Breast epithelium (tissue), 4 donors: Measurements from ENCODE around the gene C2CD3. TPM values are rescaled to one million over a fixed set of nuclear protein-coding genes. Genes with fewer than 3 reads are reported as not detected.

Source experiments
- DNase-seq, 2 donors: peaks; one replicate each; pipeline ENCODE4 v3.0.0-alpha.2; 2019; ENCODE audit warnings: low spot score in 2 of 2
- H3K27ac ChIP-seq, 2 donors: fragments of 200-600 bp; sonication (generic) in 1 of 2; one replicate each; pipeline ENCODE4 v1.5.1; 2016 to 2019; ENCODE audit warnings: mild to moderate bottlenecking in 1 of 2
- H3K27me3 ChIP-seq, 2 donors: fragments of 200-600 bp; sonication (generic) in 1 of 2; one replicate each; pipeline versions ENCODE4 v1.5.1 to v1.6.0; 2017 to 2019; ENCODE audit warnings: control low read depth in 1 of 2, mild to moderate bottlenecking in 1 of 2
- H3K36me3 ChIP-seq: fragments of 200-600 bp; one replicate; pipeline ENCODE4 v1.5.1; 2019
- H3K4me1 ChIP-seq, 2 donors: fragments of 200-600 bp; sonication (generic); one replicate each; pipeline ENCODE4 v1.5.1; 2016 to 2019; ENCODE audit warnings: control low read depth in 1 of 2
- H3K4me3 ChIP-seq, 3 donors: fragments of 200-600 bp; sonication (generic); 1 replicate in 2 of 3; 2 replicates in 1 of 3; pipeline ENCODE4 v1.5.1; 2016 to 2019; ENCODE audit warnings: mild to moderate bottlenecking in 3 of 3, moderate library complexity in 2 of 3
- H3K9me3 ChIP-seq, 2 donors: fragments of 200-600 bp; sonication (generic) in 1 of 2; one replicate each; pipeline ENCODE4 v1.5.1; 2016 to 2019; ENCODE audit warnings: control low read depth in 1 of 2
- CTCF ChIP-seq, 3 donors: fragments of 450-650 bp; IDR thresholded peaks; one replicate each; pipeline ENCODE4 v1.5.1; 2016 to 2017; ENCODE audit warnings: antibody characterized with exemption in 3 of 3, mild to moderate bottlenecking in 3 of 3, moderate library complexity in 3 of 3
- POLR2A ChIP-seq: fragments of 450-650 bp; IDR thresholded peaks from one replicate; pipeline ENCODE4 v1.6.1; 2016; ENCODE audit warnings: antibody characterized with exemption, mild to moderate bottlenecking, moderate library complexity
- POLR2AphosphoS5 ChIP-seq, 3 donors: sonication (generic); formaldehyde crosslinking; IDR thresholded peaks; one replicate each; pipeline ENCODE4 v1.6.1; 2017; ENCODE audit warnings: antibody characterized with exemption in 3 of 3
- intact Hi-C: fragments of 100-400 bp; cut with DNase I; formaldehyde crosslinking; loops from one replicate; pipeline ENCODE4 v1.15.1; 2023; ENCODE audit warnings: low total_unique reads
- total RNA-seq, 3 donors: library from RNA; depleted of rRNA; stranded (reverse); fragments of >200 nt; gene quantifications; one replicate each; pipeline ENCODE4 v1.1.0, GENCODE V29; 2016

C2CD3 gene
- total RNA-seq, 3 donors from 2014 or later = 17.4 to 44.5 (median 37.4) TPM

DNA sequence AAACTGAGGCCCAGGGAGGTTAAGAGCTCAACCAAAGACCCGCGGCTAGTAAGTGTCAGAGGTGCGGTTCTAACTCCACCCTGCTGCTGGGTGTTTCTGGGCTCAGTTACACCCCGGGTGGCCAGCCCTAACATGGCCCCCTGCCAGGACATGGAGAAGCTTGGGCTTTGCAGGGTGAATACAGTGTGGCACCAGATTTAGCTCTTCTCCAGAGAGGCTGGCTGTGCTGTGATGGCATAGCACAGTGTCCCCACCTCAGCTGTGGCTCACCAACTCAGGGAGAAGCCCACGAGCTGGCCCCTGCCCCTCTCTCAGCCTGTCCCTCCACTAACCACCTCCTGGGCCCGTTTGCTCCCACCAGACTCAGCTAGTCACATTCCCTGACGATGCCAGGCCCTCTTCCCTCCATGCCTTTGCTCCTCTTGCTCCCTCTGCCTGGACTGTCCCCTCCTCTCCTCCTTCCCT lies 168.9 kb downstream of the C2CD3 start:
- no peak overlapping the region for H3K4me3 ChIP-seq
- no peaks in the 10 kb centered on the region for H3K27me3 ChIP-seq
- no peaks in the 10 kb centered on the region for H3K9me3 ChIP-seq
- intact Hi-C loops = no loop called here
- H3K36me3 ChIP-seq = no peaks in the 10 kb centered on the region
- no peak for TF ChIP-seq POLR2A
- TF ChIP-seq POLR2AphosphoS5 (IDR thresholded peaks at IDR 0.05) = no peak
- TF ChIP-seq CTCF (IDR thresholded peaks at IDR 0.05) = no peak
- no peak for DNase-seq
- H3K4me1 ChIP-seq = no peaks in the 10 kb centered on the region
- H3K27ac ChIP-seq = no peak overlapping the region

GRCh38 chr11:74000307-74001133 lies 170.3 kb downstream of the C2CD3 start:
- TF ChIP-seq CTCF (IDR thresholded peaks at IDR 0.05) (no peak), POLR2A (no peak), POLR2AphosphoS5 (IDR thresholded peaks at IDR 0.05) (no peak)
- Histone ChIP-seq H3K4me1 (no peaks in the 10 kb centered on the region), H3K27me3 (no peaks in the 10 kb centered on the region), H3K36me3 (no peaks in the 10 kb centered on the region), H3K27ac (no peak overlapping the region), H3K9me3 (no peaks in the 10 kb centered on the region), H3K4me3 (no peak overlapping the region)
- intact Hi-C loops = no loop called here
- no peak for DNase-seq

GRCh38 chr11:73999581-74000306 lies 171.1 kb downstream of the C2CD3 start:
- H3K27me3 ChIP-seq = no peaks in the 10 kb centered on the region
- no peaks in the 10 kb centered on the region for H3K36me3 ChIP-seq
- intact Hi-C loops = no loop called here
- TF ChIP-seq CTCF (IDR thresholded peaks at IDR 0.05) = no peak
- TF ChIP-seq POLR2AphosphoS5 (IDR thresholded peaks at IDR 0.05) = no peak
- TF ChIP-seq POLR2A = no peak
- no peak overlapping the region for H3K4me3 ChIP-seq
- no peaks in the 10 kb centered on the region for H3K4me1 ChIP-seq
- H3K27ac ChIP-seq = no peak overlapping the region
- H3K9me3 ChIP-seq = no peaks in the 10 kb centered on the region
- DNase-seq = no peak

DNA sequence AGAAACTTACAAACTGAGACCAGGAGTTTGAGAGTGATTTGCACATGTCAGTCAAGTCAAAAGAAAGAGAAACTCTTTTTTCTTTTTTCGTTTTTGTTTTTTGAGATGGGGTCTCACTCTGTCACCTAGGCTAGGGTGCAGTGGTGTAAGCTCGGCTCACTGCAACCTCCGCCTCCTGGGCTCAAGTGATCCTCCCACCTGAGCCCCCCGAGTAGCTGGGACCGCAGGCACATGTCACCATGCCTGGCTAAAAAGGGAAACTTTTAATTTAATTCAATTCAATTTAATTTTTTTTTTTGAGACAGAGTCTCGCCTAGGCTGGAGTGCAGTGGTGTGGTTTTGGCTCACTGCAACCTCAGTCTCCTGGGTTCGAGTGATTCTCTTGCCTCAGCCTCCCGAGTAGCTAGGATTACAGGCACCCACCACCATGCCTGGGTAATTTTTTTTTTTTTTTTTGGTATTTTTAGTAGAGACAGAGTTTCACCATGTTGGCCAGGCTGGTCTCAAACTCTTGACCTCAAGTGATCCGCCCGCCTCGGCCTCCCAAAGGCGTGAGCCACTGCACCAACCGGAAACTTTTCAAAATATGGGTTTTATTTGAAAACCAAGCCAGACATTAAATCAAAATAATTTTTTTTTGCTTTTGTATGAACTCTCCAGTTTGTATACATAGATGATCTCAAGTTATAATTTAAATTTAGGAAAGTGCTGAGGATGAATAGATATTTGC lies 171.8 kb downstream of the C2CD3 start:
- TF ChIP-seq POLR2AphosphoS5 (IDR thresholded peaks at IDR 0.05) (no peak), CTCF (IDR thresholded peaks at IDR 0.05) (no peak), POLR2A (no peak)
- intact Hi-C loops = no loop called here

More for the DNA sequence above, 171.8 kb downstream of the C2CD3 start:
- Histone ChIP-seq H3K9me3 (no peaks in the 10 kb centered on the region), H3K36me3 (no peaks in the 10 kb centered on the region), H3K27ac (no peak overlapping the region), H3K27me3 (no peaks in the 10 kb centered on the region), H3K4me1 (no peaks in the 10 kb centered on the region), H3K4me3 (no peak overlapping the region)
- no peak for DNase-seq
